Activated naive CD4-positive, alpha-beta T cell treated with anti-CD3 and anti-CD28 coated beads, Interleukin-2, amount 50 U/mL, for 72 hours (primary cell): ENCODE measurements around the gene ATXN10. TPM values are rescaled to one million over a fixed set of nuclear protein-coding genes. Genes with fewer than 3 reads are reported as not detected.
A peak's percentile ranks its signal among the peaks of the same experiment; 100 is the strongest.

Experiments
- ATAC-seq, 2 donors: fragments of 150-1000 bp; cut with Tn5 transposase; 2 replicates each; pipeline ENCODE4 v1.10.0; 2021; ENCODE audit warnings: mild to moderate bottlenecking in 2 of 2, moderate library complexity in 2 of 2
- DNase-seq, 2 donors: peaks; one replicate each; pipeline ENCODE4 v3.0.0; 2021 to 2022; ENCODE audit warnings: low spot score in 2 of 2
- H3K27ac Mint-ChIP-seq, 2 donors: one replicate each; pipeline ENCODE4 v1.8.0; 2022; ENCODE audit warnings: mild to moderate bottlenecking in 2 of 2, mixed read lengths in 2 of 2
- H3K36me3 Mint-ChIP-seq, 2 donors: one replicate each; pipeline ENCODE4 v1.8.0; 2022; ENCODE audit warnings: mixed read lengths in 2 of 2
- H3K9me3 Mint-ChIP-seq, 2 donors: one replicate each; pipeline ENCODE4 v1.8.0; 2022; ENCODE audit warnings: mixed read lengths in 2 of 2
- total RNA-seq, 2 donors: library from RNA; stranded (reverse); gene quantifications; one replicate each; pipeline ENCODE4 v1.2.3, GENCODE V29; 2022

The ATXN10 gene
- total RNA-seq, 2 donors from 2014 or later, result 60.1 to 90.7 TPM

DNA sequence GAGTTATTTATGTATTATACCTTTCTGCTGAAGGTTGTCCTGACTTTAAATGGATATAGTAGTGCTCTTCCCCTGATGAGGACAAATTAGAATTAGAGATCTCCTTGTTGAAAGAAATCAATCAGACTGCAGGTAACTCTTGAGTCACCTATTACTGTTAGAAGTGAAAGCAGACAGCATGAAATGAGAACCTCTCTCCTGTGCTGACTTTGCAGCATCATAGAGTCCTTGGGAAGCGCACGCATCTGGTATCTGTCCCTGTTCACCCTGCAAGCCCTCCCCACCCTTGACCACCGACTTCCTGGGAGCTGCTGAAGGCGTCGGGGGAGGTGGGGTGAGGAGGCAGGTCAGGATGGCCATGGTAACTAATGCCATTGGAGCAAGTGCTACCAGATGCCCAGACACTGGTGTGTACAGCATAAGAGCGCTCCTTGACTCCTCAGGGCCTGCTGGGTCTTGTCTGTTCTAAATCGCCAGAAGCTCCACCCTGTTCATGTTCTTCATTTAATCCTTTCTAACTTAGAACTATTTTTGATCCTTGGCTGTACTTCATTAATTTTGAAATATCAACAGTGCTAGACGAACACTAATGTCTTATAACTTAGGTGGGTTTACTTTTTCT is 161.4 kb downstream of the ATXN10 start:
- Mint-ChIP-seq H3K9me3 (no peaks in the 10 kb centered on the region), H3K36me3 (no peaks in the 10 kb centered on the region), H3K27ac (peak overlapping the region in 1 of 2 donors; percentile 40)
- ATAC-seq, result no peak
- DNase-seq, result no peak

DNA sequence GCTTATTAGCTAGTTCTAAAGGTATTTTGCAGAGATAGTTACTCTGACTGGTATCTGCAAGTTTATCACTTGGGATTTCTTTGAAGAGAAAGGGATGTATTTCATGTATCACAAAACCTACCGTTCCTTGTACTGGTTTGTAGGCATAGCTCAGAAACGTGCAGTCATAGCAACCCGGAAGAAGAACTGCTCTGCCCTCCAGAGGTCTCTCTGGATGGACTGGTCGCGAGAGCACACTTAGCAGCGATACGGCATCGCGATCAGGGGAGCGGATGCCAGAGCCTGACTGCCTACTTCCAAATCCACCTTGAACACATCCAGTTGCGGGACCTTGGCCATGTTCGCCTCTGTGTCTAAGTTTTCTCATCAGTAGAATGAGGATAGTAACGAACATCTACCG is 162.0 kb downstream of the ATXN10 start:
- DNase-seq (no peak), ATAC-seq (no peak)
- Mint-ChIP-seq H3K27ac (peak overlapping the region in 1 of 2 donors; percentile 40), H3K36me3 (no peaks in the 10 kb centered on the region), H3K9me3 (no peaks in the 10 kb centered on the region)

DNA sequence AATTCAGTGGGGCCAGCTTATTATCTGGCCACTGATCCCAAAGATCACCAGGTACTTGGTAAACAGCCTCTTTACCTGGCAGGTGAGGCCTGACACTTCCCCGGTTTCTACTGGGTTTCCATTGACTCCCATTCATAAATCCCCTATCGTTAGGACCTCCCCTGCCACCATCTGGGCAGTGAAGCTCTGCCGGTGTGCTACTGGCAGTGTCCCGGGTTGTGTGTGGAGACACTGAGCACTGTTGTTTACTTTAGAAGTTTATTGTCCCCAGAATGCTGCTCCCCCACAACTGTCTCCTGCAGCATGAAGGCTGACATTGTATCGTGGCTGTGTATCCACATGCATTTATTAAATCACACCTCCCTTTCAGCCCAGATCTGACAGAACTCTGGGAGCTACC is 162.6 kb downstream of the ATXN10 start:
- ATAC-seq (no peak), DNase-seq (no peak)
- Mint-ChIP-seq H3K9me3 (no peaks in the 10 kb centered on the region), H3K27ac (no peak overlapping the region), H3K36me3 (no peaks in the 10 kb centered on the region)

DNA sequence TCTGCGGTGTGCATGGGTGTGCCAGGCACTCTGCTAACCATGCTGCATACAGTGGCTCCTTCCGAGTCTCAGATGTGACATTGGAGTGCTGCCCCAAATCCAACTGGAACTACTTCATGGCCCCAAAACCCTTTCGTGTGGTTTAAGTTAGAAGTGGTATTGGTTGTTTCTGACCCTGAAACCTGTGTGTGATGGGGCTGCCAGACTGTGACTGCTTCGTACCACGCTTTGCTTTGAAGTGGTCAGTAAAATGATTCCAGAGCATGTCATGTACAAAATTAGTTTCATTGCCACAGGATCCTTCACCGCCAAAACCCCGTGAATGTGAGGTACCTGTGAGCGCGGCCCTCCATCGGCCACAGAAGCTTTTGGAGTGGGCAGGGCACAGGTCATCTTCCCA is 163.2 kb downstream of the ATXN10 start:
- Mint-ChIP-seq H3K27ac (no peak overlapping the region), H3K9me3 (no peaks in the 10 kb centered on the region), H3K36me3 (no peaks in the 10 kb centered on the region)
- DNase-seq, result no peak
- peak; percentile 35 to 52 for ATAC-seq

DNA sequence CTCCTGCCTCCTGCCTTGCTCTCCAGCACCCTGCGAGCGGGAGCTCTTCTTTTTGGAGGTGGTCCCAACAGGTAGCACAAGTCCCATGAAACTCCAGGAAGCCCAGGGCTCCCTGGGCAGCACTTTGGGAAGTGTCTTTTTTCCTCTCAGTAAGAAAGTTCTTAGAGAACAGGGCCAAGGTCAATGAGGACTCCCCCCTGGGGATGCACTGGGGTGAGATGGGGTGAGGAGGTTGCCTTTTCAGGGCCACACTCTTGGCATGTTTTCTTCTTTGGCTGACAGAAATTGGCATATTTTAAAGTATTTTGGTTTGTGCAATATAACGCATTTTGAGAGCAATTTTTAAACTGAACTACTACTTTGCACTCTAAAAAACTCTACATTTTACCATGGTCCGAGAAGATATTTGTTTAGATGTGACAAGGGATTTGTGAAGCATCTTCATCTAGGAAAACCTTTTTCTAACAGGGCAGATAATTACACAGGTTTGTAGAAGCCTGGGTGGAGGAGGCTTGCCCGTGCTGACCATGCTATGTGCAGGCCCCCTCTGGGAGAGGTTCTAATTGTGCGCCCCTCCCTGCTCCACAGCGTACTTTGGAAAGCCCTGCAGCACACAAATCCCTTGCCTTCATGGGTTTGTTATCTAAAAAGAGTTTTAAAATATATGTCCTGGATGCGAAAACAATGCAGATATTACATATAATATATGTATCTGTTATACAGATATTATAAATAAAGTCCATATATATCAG is 165.0 kb downstream of the ATXN10 start:
- Mint-ChIP-seq H3K27ac (no peak overlapping the region), H3K36me3 (no peaks in the 10 kb centered on the region), H3K9me3 (no peaks in the 10 kb centered on the region)
- no peak for DNase-seq
- no peak for ATAC-seq

DNA sequence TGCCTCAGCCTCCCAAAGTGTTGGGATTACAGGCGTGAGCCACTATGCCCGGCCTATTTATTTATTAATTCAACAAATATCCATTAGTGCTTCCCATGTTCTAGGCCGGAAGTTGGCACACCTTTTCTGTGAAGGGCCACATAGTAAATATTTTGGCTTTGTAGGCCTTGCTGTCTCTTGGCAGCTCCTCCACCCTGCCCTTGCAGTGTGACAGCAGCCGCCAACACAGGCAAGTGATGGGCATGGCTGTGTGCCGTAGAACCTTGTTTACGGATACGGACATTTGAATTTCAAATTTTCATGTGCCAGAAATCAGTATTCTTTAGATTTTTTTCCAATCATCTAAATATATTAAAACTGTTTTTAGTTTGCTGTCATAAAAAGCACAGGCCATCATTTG is 165.9 kb downstream of the ATXN10 start:
- DNase-seq (no peak), ATAC-seq (no peak)
- H3K9me3 Mint-ChIP-seq, result no peaks in the 10 kb centered on the region
- peaks cover 0 to 3% of the 10 kb centered on the region in 2 donors for H3K36me3 Mint-ChIP-seq
- H3K27ac Mint-ChIP-seq, result no peak overlapping the region

DNA sequence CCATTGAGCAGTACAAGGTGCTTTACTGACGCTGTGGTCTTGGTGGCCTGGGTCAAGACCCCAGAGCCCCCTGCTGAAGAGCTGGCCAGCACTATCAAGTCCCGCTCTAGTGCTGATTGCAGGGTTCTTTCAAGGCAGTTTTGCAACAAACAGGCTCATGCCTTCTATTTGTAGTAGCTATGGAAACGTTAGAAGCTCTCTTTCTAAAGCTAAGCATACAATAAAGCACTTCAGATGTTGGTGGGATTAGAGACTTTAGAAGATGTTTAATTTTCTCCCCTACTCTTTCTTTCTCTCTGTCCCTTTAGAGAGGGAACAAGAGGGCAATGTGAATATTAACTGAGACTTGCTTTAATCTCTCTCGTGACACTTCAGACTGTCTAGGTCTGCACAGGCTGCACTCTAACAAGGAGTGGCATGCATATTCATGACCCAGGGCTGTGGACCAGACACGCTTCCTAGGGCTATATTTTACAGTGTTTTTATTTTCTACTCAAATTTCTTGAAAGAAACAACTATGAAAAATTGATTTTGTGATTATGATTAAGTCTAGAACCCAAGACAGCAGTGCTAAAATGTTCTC is 166.8 kb downstream of the ATXN10 start:
- DNase-seq (no peak), ATAC-seq (no peak)
- no peak overlapping the region for H3K27ac Mint-ChIP-seq
- peaks cover 0 to 8% of the 10 kb centered on the region in 2 donors for H3K36me3 Mint-ChIP-seq
- H3K9me3 Mint-ChIP-seq, result no peaks in the 10 kb centered on the region

DNA sequence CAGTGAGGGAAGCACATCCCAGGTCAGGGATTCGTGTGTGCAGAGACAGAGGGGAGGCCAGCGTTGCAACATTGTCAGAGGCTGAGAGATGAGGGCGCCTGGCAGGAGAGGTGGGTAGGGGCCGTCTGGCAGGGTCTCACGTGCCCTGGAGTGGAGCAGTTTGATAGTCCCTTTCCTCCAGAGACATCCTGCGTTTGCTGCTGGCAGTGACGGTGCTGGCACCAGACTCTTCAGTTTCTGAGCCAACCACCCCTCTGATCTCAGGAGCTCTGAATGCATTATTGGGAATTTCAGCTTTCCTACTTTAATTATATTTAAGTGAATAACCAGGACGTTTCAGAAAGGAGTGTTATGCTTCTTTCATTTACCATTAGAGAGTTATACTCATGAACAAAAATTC is 168.8 kb downstream of the ATXN10 start:
- Mint-ChIP-seq H3K27ac (no peak overlapping the region), H3K9me3 (no peaks in the 10 kb centered on the region), H3K36me3 (peaks cover 12 to 26% of the 10 kb centered on the region in 2 donors)
- no peak for DNase-seq
- no peak for ATAC-seq

DNA sequence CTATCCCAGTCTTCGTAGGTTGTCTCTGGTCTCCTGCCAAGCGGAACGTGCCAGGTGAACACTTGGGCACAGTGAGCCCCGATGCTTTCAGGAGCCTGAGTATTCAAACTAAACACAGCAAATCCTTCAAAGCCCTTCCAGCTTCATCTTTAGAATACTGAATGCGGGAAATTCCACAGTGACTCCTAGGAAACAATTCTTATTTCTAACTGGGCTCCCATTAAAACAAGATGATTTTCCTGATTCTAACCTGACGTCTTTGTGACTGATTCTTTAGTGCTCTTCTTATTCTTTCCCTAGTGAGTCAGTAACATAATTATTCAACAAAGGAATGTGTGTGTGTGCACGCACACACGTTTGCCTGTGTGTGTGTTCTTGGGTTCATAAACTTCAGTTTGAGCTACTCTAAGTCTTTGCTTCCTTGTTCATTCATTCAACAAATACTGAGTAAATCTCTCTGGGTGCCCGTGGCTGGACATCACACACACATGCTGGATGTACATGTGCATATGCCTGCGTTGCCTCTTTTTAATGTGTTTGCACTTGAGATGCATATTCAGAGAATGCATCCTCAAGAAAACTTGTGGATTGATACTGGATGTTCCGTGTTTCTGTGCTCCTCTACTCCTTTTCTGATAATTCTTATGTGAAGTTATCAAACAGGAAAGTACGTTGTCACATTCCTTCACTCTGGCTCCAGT is 170.8 kb downstream of the ATXN10 start:
- no peak overlapping the region for H3K27ac Mint-ChIP-seq
- H3K36me3 Mint-ChIP-seq, result peaks cover 12 to 26% of the 10 kb centered on the region in 2 donors
- H3K9me3 Mint-ChIP-seq, result no peaks in the 10 kb centered on the region
- ATAC-seq (no peak), DNase-seq (no peak)

DNA sequence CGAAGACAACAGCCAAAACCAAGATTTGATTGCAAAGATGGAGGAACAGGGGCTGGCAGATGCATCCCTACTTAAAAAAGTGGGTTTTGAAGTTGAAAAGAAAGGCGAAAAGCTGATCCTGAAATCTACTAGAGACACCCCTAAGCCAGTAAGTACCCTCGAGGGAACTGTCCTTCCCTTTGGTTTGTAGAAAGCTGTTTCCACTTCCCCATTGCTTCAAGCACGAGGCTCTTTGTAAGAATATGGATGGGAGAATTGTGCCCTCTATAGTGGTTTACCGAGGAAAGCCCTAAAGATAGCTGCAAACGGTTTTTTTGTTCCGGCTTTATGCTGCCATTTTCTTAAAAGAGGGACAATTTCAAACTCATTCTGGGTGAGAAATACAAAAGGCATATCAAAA is 171.4 kb downstream of the ATXN10 start:
- no peak for ATAC-seq
- peaks cover 16 to 30% of the 10 kb centered on the region in 2 donors for H3K36me3 Mint-ChIP-seq
- peaks cover 0 to 4% of the 10 kb centered on the region in 2 donors for H3K9me3 Mint-ChIP-seq
- H3K27ac Mint-ChIP-seq, result no peak overlapping the region
- no peak for DNase-seq

DNA sequence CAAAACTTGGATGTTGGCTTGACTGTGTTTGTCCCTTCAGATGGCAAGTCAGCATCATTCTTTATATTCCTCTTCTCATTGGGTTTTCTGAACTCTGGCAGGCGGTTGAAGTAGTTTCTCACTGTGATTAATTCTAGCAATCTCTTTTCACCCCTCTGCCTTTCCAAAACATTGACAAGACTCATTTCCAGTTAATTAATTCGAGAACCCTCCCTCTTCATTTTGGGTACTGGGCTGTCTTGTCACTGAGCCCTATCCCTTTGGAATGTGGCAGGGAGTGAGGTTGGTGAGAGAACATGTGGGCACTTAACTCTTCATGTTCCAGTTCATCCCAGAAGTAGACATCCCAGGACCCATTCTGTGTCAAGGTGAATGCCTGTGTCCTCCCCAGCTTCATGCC is 172.4 kb downstream of the ATXN10 start:
- H3K36me3 Mint-ChIP-seq, result peaks cover 26 to 40% of the 10 kb centered on the region in 2 donors
- peak overlapping the region in 1 of 2 donors; percentile 20 for H3K27ac Mint-ChIP-seq
- H3K9me3 Mint-ChIP-seq, result peaks cover 5 to 8% of the 10 kb centered on the region in 2 donors

DNA sequence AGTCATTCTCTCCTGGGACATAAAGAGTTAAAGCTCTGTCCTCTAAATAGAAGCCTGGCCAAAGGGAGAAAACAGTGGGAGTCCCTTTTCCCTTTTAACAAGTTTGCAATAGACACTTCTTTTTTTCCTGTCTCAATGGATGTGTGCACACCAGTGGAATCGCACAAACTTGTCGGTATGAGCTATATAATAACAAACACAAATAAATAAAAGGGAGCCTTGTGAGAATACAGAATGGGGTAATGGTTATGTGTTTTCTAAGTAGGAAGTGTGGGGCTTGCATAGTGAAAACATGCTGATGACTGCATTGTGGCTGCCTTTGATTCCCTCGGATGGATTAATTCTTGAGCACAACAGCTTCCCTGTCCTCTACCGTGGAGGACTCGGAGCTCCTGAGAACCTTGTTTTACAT is 173.4 kb downstream of the ATXN10 start:
- Mint-ChIP-seq H3K27ac (no peak overlapping the region), H3K9me3 (peaks cover 11 to 12% of the 10 kb centered on the region in 2 donors), H3K36me3 (peaks cover 35 to 50% of the 10 kb centered on the region in 2 donors)
- DNase-seq (no peak), ATAC-seq (no peak)

More for the DNA sequence above, 172.4 kb downstream of the ATXN10 start:
- DNase-seq (no peak), ATAC-seq (no peak)

DNA sequence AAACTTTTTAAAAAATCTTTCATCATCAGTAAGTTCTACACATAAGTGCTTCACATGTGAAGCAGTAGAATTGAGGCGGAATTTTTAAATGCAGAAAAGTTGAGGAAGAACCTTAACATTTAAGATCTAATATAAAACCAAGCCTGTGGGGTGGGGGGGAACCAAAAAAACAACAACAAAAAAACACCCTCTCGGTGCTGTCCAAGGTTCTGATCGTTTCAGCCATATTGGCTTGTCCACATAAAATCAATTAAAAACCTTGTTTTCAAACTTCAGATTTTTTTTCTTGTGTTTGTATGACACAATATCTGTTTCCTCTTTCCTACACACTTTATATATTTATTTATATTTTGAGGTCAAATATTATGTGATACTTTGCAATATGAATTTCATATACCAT is 175.3 kb downstream of the ATXN10 start:
- H3K27ac Mint-ChIP-seq, result no peak overlapping the region
- H3K36me3 Mint-ChIP-seq, result peaks cover 54 to 69% of the 10 kb centered on the region in 2 donors
- peaks cover 21 to 26% of the 10 kb centered on the region in 2 donors for H3K9me3 Mint-ChIP-seq
- ATAC-seq, result no peak
- DNase-seq, result no peak

DNA sequence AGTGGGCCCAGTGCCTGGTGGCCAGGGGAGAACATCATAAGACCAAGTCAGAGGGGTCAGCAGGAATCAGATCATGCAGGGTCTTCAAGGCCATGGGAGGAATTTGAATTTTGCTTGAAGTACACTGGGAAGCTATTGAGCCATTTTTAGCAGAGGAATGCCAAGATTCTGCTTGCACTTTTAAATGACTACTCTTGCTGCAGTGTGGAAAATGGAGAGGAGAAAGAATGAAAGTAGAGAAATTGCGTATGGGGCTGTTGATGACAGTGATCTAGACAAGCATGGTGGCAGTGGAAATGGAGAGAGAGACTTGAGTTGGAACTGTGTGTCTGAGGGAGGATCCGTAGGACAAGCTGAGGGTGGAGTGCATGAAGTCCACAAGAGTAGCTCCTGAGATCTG is 177.3 kb downstream of the ATXN10 start:
- DNase-seq (no peak), ATAC-seq (no peak)
- peaks cover 21 to 28% of the 10 kb centered on the region in 2 donors for H3K9me3 Mint-ChIP-seq
- peaks cover 65 to 66% of the 10 kb centered on the region in 2 donors for H3K36me3 Mint-ChIP-seq
- no peak overlapping the region for H3K27ac Mint-ChIP-seq

DNA sequence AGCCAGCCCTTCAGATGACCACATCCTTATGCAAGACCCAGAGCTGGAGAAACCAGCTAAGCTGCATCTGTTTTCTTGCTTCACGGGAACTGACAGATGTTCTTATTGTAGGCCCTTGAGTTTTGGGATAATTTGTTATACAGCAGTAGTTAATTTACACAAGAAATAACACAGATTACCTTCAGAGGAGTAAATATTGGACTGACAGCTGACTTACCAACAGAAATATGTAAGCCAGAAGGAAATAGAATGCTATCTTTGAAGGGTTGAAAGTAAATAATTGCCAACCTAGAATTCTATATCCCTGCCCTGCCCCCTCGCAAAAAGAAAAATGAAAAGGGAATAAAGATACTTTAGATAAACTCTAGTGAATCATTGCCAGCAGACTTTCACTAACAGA is 181.2 kb downstream of the ATXN10 start:
- H3K27ac Mint-ChIP-seq, result no peak overlapping the region
- DNase-seq (no peak), ATAC-seq (no peak)
- peaks cover 21 to 26% of the 10 kb centered on the region in 2 donors for H3K9me3 Mint-ChIP-seq
- peaks cover 49 to 52% of the 10 kb centered on the region in 2 donors for H3K36me3 Mint-ChIP-seq

DNA sequence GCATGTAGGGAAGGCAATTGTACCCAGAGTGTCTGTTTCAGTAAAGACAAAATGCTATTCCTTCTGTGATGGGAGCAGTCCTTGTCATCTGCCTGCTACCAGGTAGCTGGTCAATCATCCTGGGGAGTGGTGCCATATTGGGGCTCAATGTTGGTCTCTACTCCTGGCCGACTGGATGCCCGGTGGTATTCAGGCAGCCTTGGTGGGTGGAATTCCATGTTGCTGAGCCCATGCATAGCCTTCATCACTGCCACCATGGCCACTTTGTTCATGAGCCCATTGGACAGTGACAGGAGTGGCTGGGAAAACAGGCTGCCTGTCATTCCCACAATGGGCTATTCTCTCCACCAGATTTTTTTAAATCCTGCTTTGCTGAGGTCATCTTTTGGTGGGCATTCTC is 184.3 kb downstream of the ATXN10 start:
- Mint-ChIP-seq H3K36me3 (peaks cover 22 to 23% of the 10 kb centered on the region in 2 donors), H3K9me3 (peaks cover 8 to 11% of the 10 kb centered on the region in 2 donors), H3K27ac (no peak overlapping the region)
- ATAC-seq (no peak), DNase-seq (no peak)

DNA sequence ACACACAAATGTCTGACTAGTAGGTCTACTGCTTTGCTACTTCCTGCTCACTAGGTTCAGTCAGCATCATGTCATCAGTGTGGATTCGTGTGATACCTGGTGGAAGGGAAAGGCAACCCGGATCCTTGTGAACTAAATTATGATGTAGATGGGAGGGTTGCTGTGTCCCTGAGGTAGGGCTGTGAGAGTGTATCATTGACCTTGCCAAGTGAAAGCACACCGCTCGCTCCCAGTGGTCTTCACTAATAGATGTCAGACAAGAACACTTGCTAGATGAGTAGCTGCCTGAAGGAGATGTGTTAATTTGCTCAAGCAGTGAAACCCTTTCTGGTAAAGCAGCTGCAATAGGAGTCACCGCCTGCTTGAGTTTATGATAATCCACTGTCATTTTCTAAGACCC is 185.9 kb downstream of the ATXN10 start:
- peaks cover 0 to 3% of the 10 kb centered on the region in 2 donors for H3K9me3 Mint-ChIP-seq
- DNase-seq (no peak), ATAC-seq (no peak)
- H3K27ac Mint-ChIP-seq, result no peak overlapping the region
- peaks cover 7 to 15% of the 10 kb centered on the region in 2 donors for H3K36me3 Mint-ChIP-seq
